Natural killer cell (primary cell): Measurements from ENCODE around the gene STIM2. TPM values are rescaled to one million over a fixed set of nuclear protein-coding genes. Genes with fewer than 3 reads are reported as not detected.

Source experiments
- ATAC-seq, 3 donors: fragments of 150-1000 bp in 2 of 3; fragments of 200-7000 bp in 1 of 3; cut with Tn5 transposase; 1 replicate in 1 of 3; 2 replicates in 2 of 3; pipeline ENCODE4 v1.10.0; 2021; ENCODE audit warnings: mild to moderate bottlenecking in 2 of 3, moderate library complexity in 2 of 3
- DNase-seq, 2 donors: peaks; one replicate each; pipeline versions ENCODE4 v3.0.0 to v3.0.0-alpha.2; 2013 to 2021; ENCODE audit warnings: mixed read lengths in 1 of 2
- H3K27ac ChIP-seq: one replicate; pipeline ENCODE4 v1.5.1; 2013; ENCODE audit warnings: mild to moderate bottlenecking, low read length
- H3K27me3 ChIP-seq: one replicate; pipeline ENCODE4 v1.6.1; 2013; ENCODE audit warnings: low read length; ENCODE audit not compliant: control insufficient read depth, insufficient read depth
- H3K36me3 ChIP-seq: one replicate; pipeline ENCODE4 v1.6.1; 2013; ENCODE audit warnings: low read length; ENCODE audit not compliant: control insufficient read depth, insufficient read depth
- H3K4me1 ChIP-seq: one replicate; pipeline ENCODE4 v1.6.1; 2013; ENCODE audit warnings: low read length; ENCODE audit not compliant: control insufficient read depth, insufficient read depth
- H3K4me3 ChIP-seq: one replicate; pipeline ENCODE4 v1.5.1; 2013; ENCODE audit warnings: low read length
- H3K9me3 ChIP-seq: one replicate; pipeline ENCODE4 v1.6.1; 2013; ENCODE audit warnings: low read length; ENCODE audit not compliant: control insufficient read depth, insufficient read depth
- H3K27ac Mint-ChIP-seq, 2 donors: one replicate each; pipeline ENCODE4 v1.8.0; 2022; ENCODE audit warnings: mild to moderate bottlenecking in 2 of 2, mixed read lengths in 2 of 2, moderate library complexity in 1 of 2
- H3K27me3 Mint-ChIP-seq, 2 donors: one replicate each; pipeline ENCODE4 v1.8.0; 2022; ENCODE audit warnings: low read depth in 2 of 2, mixed read lengths in 2 of 2
- H3K36me3 Mint-ChIP-seq: one replicate; pipeline ENCODE4 v1.8.0; 2022; ENCODE audit warnings: mixed read lengths
- H3K4me1 Mint-ChIP-seq, 2 donors: one replicate each; pipeline ENCODE4 v1.8.0; 2022; ENCODE audit warnings: mixed read lengths in 2 of 2
- H3K4me3 Mint-ChIP-seq: one replicate; pipeline ENCODE4 v1.8.0; 2022; ENCODE audit warnings: mild to moderate bottlenecking, moderate library complexity, mixed read lengths
- H3K9me3 Mint-ChIP-seq, 2 donors: one replicate each; pipeline ENCODE4 v1.8.0; 2022; ENCODE audit warnings: mixed read lengths in 2 of 2
- WGBS: methylation state at CpG from one replicate; pipeline ENCODE4 v1.1.7; 2013; ENCODE audit warnings: missing lambda C conversion rate; ENCODE audit not compliant: insufficient coverage; 5-methylcytosine and 5-hydroxymethylcytosine counted together
- intact Hi-C: fragments of 100-400 bp; cut with micrococcal nuclease; formaldehyde crosslinking; loops from one replicate; pipeline ENCODE4 v1.14.2; 2022
- total RNA-seq, 4 donors: library from RNA; stranded (reverse); fragments of 120-200 nt in 1 of 4; gene quantifications; one replicate each; pipeline versions ENCODE4 v1.2.3 to v1.2.4, GENCODE V29; 2013 to 2022
- TF ChIP-seq, protein P1 (sequence below): fragments of 200-600 bp; IDR thresholded peaks from one replicate; pipeline ENCODE4 v1.8.0; 2022; ENCODE audit warnings: antibody characterized with exemption

STIM2 gene
- total RNA-seq, 3 donors from 2014 or later (not counting 1 experiment from before 2014, with no cell fraction given), result 98.3 to 104 (median 100) TPM

DNA sequence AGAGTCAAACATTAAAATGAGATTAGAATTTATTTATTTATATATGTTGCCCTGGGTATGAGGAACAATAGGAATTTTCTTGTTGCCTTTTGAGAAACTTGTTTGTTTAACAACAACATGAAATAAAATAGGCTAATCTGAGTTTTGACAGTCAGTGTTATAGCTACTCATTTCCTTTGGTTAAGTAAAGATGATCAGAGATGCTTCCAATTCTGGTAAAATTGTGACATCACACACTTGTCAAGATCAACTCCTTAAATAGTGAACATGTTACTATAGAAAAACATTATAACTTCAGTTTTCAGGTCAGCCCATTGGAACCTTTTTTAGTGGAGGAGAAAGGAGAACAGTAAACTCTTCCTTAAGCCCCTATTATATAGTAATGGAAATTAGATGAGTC lies 136.1 kb downstream of the STIM2 start:
- Histone ChIP-seq H3K4me1 (no peaks in the 10 kb centered on the region), H3K9me3 (no peaks in the 10 kb centered on the region), H3K4me3 (no peak overlapping the region), H3K36me3 (peaks cover 13% of the 10 kb centered on the region), H3K27ac (no peak overlapping the region), H3K27me3 (no peaks in the 10 kb centered on the region)
- no peaks in the 10 kb centered on the region for H3K36me3 Mint-ChIP-seq
- TF ChIP-seq, protein P1, sequence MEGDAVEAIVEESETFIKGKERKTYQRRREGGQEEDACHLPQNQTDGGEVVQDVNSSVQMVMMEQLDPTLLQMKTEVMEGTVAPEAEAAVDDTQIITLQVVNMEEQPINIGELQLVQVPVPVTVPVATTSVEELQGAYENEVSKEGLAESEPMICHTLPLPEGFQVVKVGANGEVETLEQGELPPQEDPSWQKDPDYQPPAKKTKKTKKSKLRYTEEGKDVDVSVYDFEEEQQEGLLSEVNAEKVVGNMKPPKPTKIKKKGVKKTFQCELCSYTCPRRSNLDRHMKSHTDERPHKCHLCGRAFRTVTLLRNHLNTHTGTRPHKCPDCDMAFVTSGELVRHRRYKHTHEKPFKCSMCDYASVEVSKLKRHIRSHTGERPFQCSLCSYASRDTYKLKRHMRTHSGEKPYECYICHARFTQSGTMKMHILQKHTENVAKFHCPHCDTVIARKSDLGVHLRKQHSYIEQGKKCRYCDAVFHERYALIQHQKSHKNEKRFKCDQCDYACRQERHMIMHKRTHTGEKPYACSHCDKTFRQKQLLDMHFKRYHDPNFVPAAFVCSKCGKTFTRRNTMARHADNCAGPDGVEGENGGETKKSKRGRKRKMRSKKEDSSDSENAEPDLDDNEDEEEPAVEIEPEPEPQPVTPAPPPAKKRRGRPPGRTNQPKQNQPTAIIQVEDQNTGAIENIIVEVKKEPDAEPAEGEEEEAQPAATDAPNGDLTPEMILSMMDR, result no peak
- H3K4me3 Mint-ChIP-seq, result no peak overlapping the region
- DNase-seq, result no peak
- H3K27ac Mint-ChIP-seq, result no peak overlapping the region
- H3K27me3 Mint-ChIP-seq, result no peaks in the 10 kb centered on the region
- ATAC-seq, result no peak
- intact Hi-C loops, result no loop called here
- no peaks in the 10 kb centered on the region for H3K9me3 Mint-ChIP-seq
- peaks cover 0 to 9% of the 10 kb centered on the region in 2 donors for H3K4me1 Mint-ChIP-seq

GRCh38 chr4:26999689-27000088 lies 139.0 kb downstream of the STIM2 start:
- ATAC-seq (no peak), DNase-seq (no peak)
- Histone ChIP-seq H3K27ac (no peak overlapping the region), H3K27me3 (no peaks in the 10 kb centered on the region), H3K36me3 (peaks cover 22% of the 10 kb centered on the region), H3K4me3 (no peak overlapping the region), H3K9me3 (no peaks in the 10 kb centered on the region), H3K4me1 (peaks cover 5% of the 10 kb centered on the region)
- no peaks in the 10 kb centered on the region for H3K9me3 Mint-ChIP-seq
- TF ChIP-seq, protein P1, result no peak
- H3K4me3 Mint-ChIP-seq, result no peak overlapping the region
- H3K27me3 Mint-ChIP-seq, result no peaks in the 10 kb centered on the region
- H3K4me1 Mint-ChIP-seq, result peaks cover 18 to 31% of the 10 kb centered on the region in 2 donors
- peak overlapping the region in 1 of 2 donors; percentile 50 for H3K27ac Mint-ChIP-seq
- peaks cover 5% of the 10 kb centered on the region for H3K36me3 Mint-ChIP-seq
- intact Hi-C loops, result loop anchor here (5.0 kb wide), 1 partner anchor 137 kb away; the partner anchor contains the start of gene STIM2

- Histone ChIP-seq H3K4me3 (no peak overlapping the region), H3K4me1 (peaks cover 5% of the 10 kb centered on the region), H3K36me3 (peaks cover 25% of the 10 kb centered on the region), H3K27me3 (no peaks in the 10 kb centered on the region), H3K27ac (no peak overlapping the region), H3K9me3 (no peaks in the 10 kb centered on the region)
- DNase-seq (no peak), ATAC-seq (no peak)
- Mint-ChIP-seq H3K4me3 (no peak overlapping the region), H3K27me3 (no peaks in the 10 kb centered on the region), H3K4me1 (peaks cover 18 to 31% of the 10 kb centered on the region in 2 donors), H3K27ac (peak overlapping the region in 1 of 2 donors; percentile 50), H3K9me3 (no peaks in the 10 kb centered on the region), H3K36me3 (peaks cover 5% of the 10 kb centered on the region)
- WGBS, result 92% methylated on average over 2 of the region's 2 CpGs
- TF ChIP-seq, protein P1, result no peak
- intact Hi-C loops, result loop anchor here (5.0 kb wide), 1 partner anchor 138 kb away; the partner anchor contains the start of gene STIM2
These were observed 139.5 kb downstream of the STIM2 start for GRCh38 chr4:27000122-27000521.

DNA sequence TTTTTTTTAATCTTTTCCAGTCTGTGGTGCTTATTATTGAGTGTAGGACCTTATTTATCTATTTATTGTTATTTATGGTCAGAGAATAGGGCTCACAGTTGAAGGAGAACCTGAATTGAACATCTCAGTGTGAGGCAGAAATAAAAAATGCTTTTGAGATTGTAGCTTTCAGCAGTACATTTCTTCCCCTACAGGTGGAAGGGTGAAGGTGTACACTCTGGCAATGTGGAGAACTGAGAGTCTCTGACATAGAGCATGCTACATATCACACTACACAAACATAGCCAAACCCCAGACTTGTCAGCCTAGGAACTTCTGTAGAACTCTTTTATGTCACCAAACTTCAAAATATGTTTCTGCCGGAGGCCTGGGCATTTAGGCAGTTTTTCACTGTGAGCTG lies 140.2 kb downstream of the STIM2 start:
- H3K4me3 ChIP-seq, result no peak overlapping the region
- Mint-ChIP-seq H3K4me1 (peaks cover 18 to 31% of the 10 kb centered on the region in 2 donors), H3K4me3 (no peak overlapping the region), H3K36me3 (peaks cover 5% of the 10 kb centered on the region), H3K27me3 (no peaks in the 10 kb centered on the region), H3K27ac (peak overlapping the region; percentile 20 to 65), H3K9me3 (no peaks in the 10 kb centered on the region)
- TF ChIP-seq, protein P1, result no peak
- ATAC-seq (peak; percentile 50 to 80 (median 67)), DNase-seq (peak in 1 of 2 donors; percentile 59)
- intact Hi-C loops, result loop anchor here (5.0 kb wide), 1 partner anchor 139 kb away; the partner anchor contains the start of gene STIM2
- no peaks in the 10 kb centered on the region for H3K27me3 ChIP-seq
- H3K36me3 ChIP-seq, result peaks cover 22% of the 10 kb centered on the region
- no peak overlapping the region for H3K27ac ChIP-seq
- no peaks in the 10 kb centered on the region for H3K9me3 ChIP-seq
- WGBS, result 100% methylated on average over 1 of the region's 1 CpG
- H3K4me1 ChIP-seq, result peaks cover 5% of the 10 kb centered on the region
